HepG2 (cell line): ENCODE results near the gene SLC34A3. TPM values are rescaled to one million over a fixed set of nuclear protein-coding genes. Genes with fewer than 3 reads are reported as not detected.
A peak's percentile ranks its signal among the peaks of the same experiment; 100 is the strongest.

Experiments used
- ARID2 ChIP-seq: sonication (generic); formaldehyde crosslinking; IDR thresholded peaks from 2 replicates; pipeline ENCODE4 v1.8.1; 2022; ENCODE audit warnings: mild to moderate bottlenecking, missing genetic modification reagents, borderline replicate concordance
- CBFB ChIP-seq: sonication (generic); formaldehyde crosslinking; IDR thresholded peaks from 2 replicates; pipeline ENCODE4 v1.4.0; 2020; ENCODE audit warnings: missing genetic modification reagents
- CCAR2 ChIP-seq: fragments of 200-400 bp; formaldehyde crosslinking; optimal IDR thresholded peaks from 2 replicates; pipeline ENCODE3; 2018; ENCODE audit warnings: low read depth, mild to moderate bottlenecking, low read length, moderate library complexity
- E2F2 ChIP-seq: sonication (generic); formaldehyde crosslinking; IDR thresholded peaks from 2 replicates; pipeline ENCODE4 v1.4.0; 2020; ENCODE audit warnings: missing genetic modification reagents, borderline replicate concordance
- HMG20A ChIP-seq: IDR thresholded peaks from 2 replicates; pipeline ENCODE4 v1.6.1; 2016; ENCODE audit warnings: borderline replicate concordance
- KIAA2018 ChIP-seq: sonication (generic); formaldehyde crosslinking; IDR thresholded peaks from 2 replicates; pipeline ENCODE4 v1.5.0; 2020; ENCODE audit warnings: mild to moderate bottlenecking, missing genetic modification reagents, borderline replicate concordance
- MAFG ChIP-seq: sonication (generic); formaldehyde crosslinking; IDR thresholded peaks from 2 replicates; pipeline ENCODE4 v1.5.1; 2020; ENCODE audit warnings: mild to moderate bottlenecking, missing genetic modification reagents
- MEIS2 ChIP-seq: sonication (generic); formaldehyde crosslinking; IDR thresholded peaks from 2 replicates; pipeline ENCODE4 v1.9.0; 2021; ENCODE audit warnings: mild to moderate bottlenecking, missing genetic modification reagents
- MTA3 ChIP-seq: sonication (generic); formaldehyde crosslinking; IDR thresholded peaks from 2 replicates; pipeline ENCODE4 v1.4.0; 2020; ENCODE audit warnings: missing genetic modification reagents
- MYNN ChIP-seq: sonication (generic); formaldehyde crosslinking; IDR thresholded peaks from 2 replicates; pipeline ENCODE4 v1.4.0; 2020; ENCODE audit warnings: mild to moderate bottlenecking, low read depth, missing genetic modification reagents
- POLR2AphosphoS2 ChIP-seq: IDR thresholded peaks from 2 replicates; pipeline ENCODE4 v1.6.1; 2011; ENCODE audit warnings: low read depth, low read length, improper control_type of control experiment
- REXO4 ChIP-seq: sonication (generic); formaldehyde crosslinking; IDR thresholded peaks from 2 replicates; pipeline ENCODE4 v1.8.0; 2022; ENCODE audit warnings: missing genetic modification reagents, mild to moderate bottlenecking, borderline replicate concordance
- SOX5 ChIP-seq: IDR thresholded peaks from 2 replicates; pipeline ENCODE4 v1.6.1; 2016; ENCODE audit warnings: borderline replicate concordance
- THAP11 ChIP-seq: IDR thresholded peaks from 2 replicates; pipeline ENCODE4 v1.6.1; 2016; ENCODE audit warnings: missing biosample characterization, missing genetic modification reagents
- ZNF12 ChIP-seq: sonication (generic); formaldehyde crosslinking; IDR thresholded peaks from 2 replicates; pipeline ENCODE4 v1.5.0; 2020; ENCODE audit warnings: missing genetic modification reagents
- ZNF543 ChIP-seq: sonication (generic); formaldehyde crosslinking; IDR thresholded peaks from 2 replicates; pipeline ENCODE4 v1.4.0; 2020; ENCODE audit warnings: mild to moderate bottlenecking, missing genetic modification reagents
- ZNF768 ChIP-seq: sonication (generic); formaldehyde crosslinking; IDR thresholded peaks from 2 replicates; pipeline ENCODE4 v1.4.0; 2020; ENCODE audit warnings: missing genetic modification reagents
- polyA plus RNA-seq, 8 experiments: library from polyadenylated mRNA; depleted of rRNA in 3 of 8; stranded (reverse) in 7 of 8; unstranded in 1 of 8; fragments of >200 nt; fragmentation: Illumina TruSeq in 4 of 8; extraction: Trizol in 4 of 8; gene quantifications; 2 replicates each; pipeline versions ENCODE4 v1.2.1 to v1.2.3, GENCODE V29; 2011 to 2016; ENCODE audit warnings: low read depth in 4 of 8, missing spikeins in 1 of 8, mixed read lengths in 1 of 8; ENCODE audit not compliant: insufficient read depth in 1 of 8
- total RNA-seq, 5 experiments: library from RNA; depleted of rRNA; stranded (reverse); fragments of >200 nt; fragmentation: Illumina TruSeq; extraction: Trizol; gene quantifications; 2 replicates each; pipeline ENCODE4 v1.2.3, GENCODE V29; 2016; ENCODE audit warnings: low read depth in 1 of 5
- TF ChIP-seq, protein P1 (sequence below): IDR thresholded peaks from 2 replicates; pipeline ENCODE4 v1.6.1; 2016; ENCODE audit warnings: mild to moderate bottlenecking, missing biosample characterization, missing genetic modification reagents

The SLC34A3 gene
- total and polyA plus RNA-seq, 2 of the 13 experiments (the other 11 are each of a cell fraction or from before 2014, with no cell fraction given): 0.07 to 1.0 TPM

GRCh38 chr9:137205126-137206069 is 25.3 kb upstream of the SLC34A3 start, which contains the start of the genes NDOR1 and TMEM203 (continued):
- TF ChIP-seq KIAA2018 (CRISPR knock-in tag) (no peak), E2F2 (CRISPR knock-in tag) (0 out of 2 replicates have a peak, but pooled peaks have one; percentile 23), MAFG (CRISPR knock-in tag) (0 out of 2 replicates have a peak, but pooled peaks have one; percentile 24), CCAR2 (no peak), MEIS2 (no peak), REXO4 (no peak), CBFB (CRISPR knock-in tag) (peak; percentile 9; the same call in 1 of the 2 replicates), SOX5 (CRISPR knock-in tag) (0 out of 2 replicates have a peak, but pooled peaks have one; percentile 19), ZNF768 (CRISPR knock-in tag) (peak; percentile 26; the same call in 1 of the 2 replicates), THAP11 (CRISPR knock-in tag) (peak; percentile 93), HMG20A (CRISPR knock-in tag) (no peak), ZNF543 (CRISPR knock-in tag) (0 out of 2 replicates have a peak, but pooled peaks have one; percentile 34), ARID2 (CRISPR knock-in tag) (no peak), MYNN (CRISPR knock-in tag) (no peak), ZNF12 (CRISPR knock-in tag) (0 out of 2 replicates have a peak, but pooled peaks have one; percentile 31), MTA3 (CRISPR knock-in tag) (no peak), POLR2AphosphoS2 (no peak)
- TF ChIP-seq, protein P1, sequence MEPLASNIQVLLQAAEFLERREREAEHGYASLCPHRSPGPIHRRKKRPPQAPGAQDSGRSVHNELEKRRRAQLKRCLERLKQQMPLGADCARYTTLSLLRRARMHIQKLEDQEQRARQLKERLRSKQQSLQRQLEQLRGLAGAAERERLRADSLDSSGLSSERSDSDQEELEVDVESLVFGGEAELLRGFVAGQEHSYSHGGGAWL (CRISPR knock-in tag): peak; percentile 55; the same call in 1 of the 2 replicates
